ENCODE results near the gene PERCC1.

- no peak for TF ChIP-seq CTCF (IDR thresholded peaks at IDR 0.05)
- TF ChIP-seq POLR2A (IDR thresholded peaks at IDR 0.05) = no peak
- TF ChIP-seq POLR2AphosphoS5 (IDR thresholded peaks at IDR 0.05) = no peak
Measured at GRCh38 chr16:1397779-1398178, 33.1 kb upstream of the PERCC1 start.
